HepG2 (cell line): ENCODE data around the gene DPP7. TPM values are rescaled to one million over a fixed set of nuclear protein-coding genes. Genes with fewer than 3 reads are reported as not detected.

Experiments used
- CREM ChIP-seq, 2 experiments: sonication (generic) in 1 of 2; formaldehyde crosslinking in 1 of 2; IDR thresholded peaks; 2 replicates each; pipeline versions ENCODE4 v1.4.0 to v1.6.1; 2016 to 2020; ENCODE audit warnings: antibody characterized with exemption in 1 of 2, mild to moderate bottlenecking in 1 of 2, missing genetic modification reagents in 1 of 2
- EED ChIP-seq: sonication (generic); formaldehyde crosslinking; IDR thresholded peaks from 2 replicates; pipeline ENCODE4 v1.5.0; 2020; ENCODE audit warnings: mild to moderate bottlenecking, missing genetic modification reagents
- HNRNPLL ChIP-seq: fragments of 200-400 bp; formaldehyde crosslinking; IDR thresholded peaks from 2 replicates; pipeline ENCODE4 v1.6.1; 2017; ENCODE audit warnings: mild to moderate bottlenecking, low read depth, low read length; ENCODE audit not compliant: poor library complexity, severe bottlenecking
- IRF2 ChIP-seq: IDR thresholded peaks from 2 replicates; pipeline ENCODE4 v1.6.1; 2018; ENCODE audit warnings: missing genetic modification reagents, missing compliant biosample characterization
- NKX3-1 ChIP-seq: sonication (generic); formaldehyde crosslinking; IDR thresholded peaks from 2 replicates; pipeline ENCODE4 v1.5.0; 2020; ENCODE audit warnings: missing genetic modification reagents
- PBX2 ChIP-seq: IDR thresholded peaks from 2 replicates; pipeline ENCODE4 v1.6.1; 2016; ENCODE audit warnings: control low read depth
- PHF21A ChIP-seq: sonication (generic); formaldehyde crosslinking; IDR thresholded peaks from 2 replicates; pipeline ENCODE4 v1.5.0; 2020; ENCODE audit warnings: mild to moderate bottlenecking, missing genetic modification reagents
- ZBTB38 ChIP-seq: sonication (generic); formaldehyde crosslinking; IDR thresholded peaks from 2 replicates; pipeline ENCODE4 v1.5.1; 2020; ENCODE audit warnings: mild to moderate bottlenecking, missing genetic modification reagents
- ZMAT3 ChIP-seq: sonication (generic); formaldehyde crosslinking; conservative IDR thresholded peaks from 2 replicates; pipeline ENCODE4 v1.7.0; 2021; ENCODE audit warnings: missing genetic modification reagents
- ZNF280D ChIP-seq: sonication (generic); formaldehyde crosslinking; IDR thresholded peaks from 2 replicates; pipeline ENCODE4 v1.5.1; 2020; ENCODE audit warnings: mild to moderate bottlenecking, missing genetic modification reagents
- ZNF30 ChIP-seq: sonication (generic); formaldehyde crosslinking; IDR thresholded peaks from 2 replicates; pipeline ENCODE4 v1.5.0; 2020; ENCODE audit warnings: mild to moderate bottlenecking, missing genetic modification reagents
- ZNF430 ChIP-seq: sonication (generic); formaldehyde crosslinking; IDR thresholded peaks from 2 replicates; pipeline ENCODE4 v1.9.0; 2021; ENCODE audit warnings: mild to moderate bottlenecking, missing genetic modification reagents
- ZNF550 ChIP-seq: sonication (generic); formaldehyde crosslinking; IDR thresholded peaks from 2 replicates; pipeline ENCODE4 v1.4.0; 2020; ENCODE audit warnings: mild to moderate bottlenecking, missing genetic modification reagents, borderline replicate concordance
- ZNF564 ChIP-seq: sonication (generic); formaldehyde crosslinking; IDR thresholded peaks from 2 replicates; pipeline ENCODE4 v1.8.1; 2023; ENCODE audit warnings: mild to moderate bottlenecking, missing genetic modification reagents
- ZNF572 ChIP-seq: sonication (generic); formaldehyde crosslinking; IDR thresholded peaks from 2 replicates; pipeline ENCODE4 v1.5.1; 2020; ENCODE audit warnings: mild to moderate bottlenecking, missing genetic modification reagents
- ZNF605 ChIP-seq: sonication (generic); formaldehyde crosslinking; IDR thresholded peaks from 2 replicates; pipeline ENCODE4 v1.8.0; 2022; ENCODE audit warnings: mild to moderate bottlenecking, missing genetic modification reagents
- ZNF740 ChIP-seq: sonication (generic); formaldehyde crosslinking; IDR thresholded peaks from 2 replicates; pipeline ENCODE4 v1.4.0; 2020; ENCODE audit warnings: missing genetic modification reagents
- polyA plus RNA-seq, 8 experiments: library from polyadenylated mRNA; depleted of rRNA in 3 of 8; stranded (reverse) in 7 of 8; unstranded in 1 of 8; fragments of >200 nt; fragmentation: Illumina TruSeq in 4 of 8; extraction: Trizol in 4 of 8; gene quantifications; 2 replicates each; pipeline versions ENCODE4 v1.2.1 to v1.2.3, GENCODE V29; 2011 to 2016; ENCODE audit warnings: low read depth in 4 of 8, missing spikeins in 1 of 8, mixed read lengths in 1 of 8; ENCODE audit not compliant: insufficient read depth in 1 of 8
- total RNA-seq, 5 experiments: library from RNA; depleted of rRNA; stranded (reverse); fragments of >200 nt; fragmentation: Illumina TruSeq; extraction: Trizol; gene quantifications; 2 replicates each; pipeline ENCODE4 v1.2.3, GENCODE V29; 2016; ENCODE audit warnings: low read depth in 1 of 5
- TF ChIP-seq, protein P1 (sequence below): sonication (generic); formaldehyde crosslinking; IDR thresholded peaks from 2 replicates; pipeline ENCODE4 v1.4.0; 2020; ENCODE audit warnings: missing genetic modification reagents
- TF ChIP-seq, protein P2 (sequence below): sonication (generic); formaldehyde crosslinking; IDR thresholded peaks from 2 replicates; pipeline ENCODE4 v1.4.0; 2020; ENCODE audit warnings: mild to moderate bottlenecking, missing genetic modification reagents

Gene DPP7
- total and polyA plus RNA-seq, 2 of the 13 experiments (the other 11 are each of a cell fraction or from before 2014, with no cell fraction given), result 1.2 to 4.5 TPM

DNA sequence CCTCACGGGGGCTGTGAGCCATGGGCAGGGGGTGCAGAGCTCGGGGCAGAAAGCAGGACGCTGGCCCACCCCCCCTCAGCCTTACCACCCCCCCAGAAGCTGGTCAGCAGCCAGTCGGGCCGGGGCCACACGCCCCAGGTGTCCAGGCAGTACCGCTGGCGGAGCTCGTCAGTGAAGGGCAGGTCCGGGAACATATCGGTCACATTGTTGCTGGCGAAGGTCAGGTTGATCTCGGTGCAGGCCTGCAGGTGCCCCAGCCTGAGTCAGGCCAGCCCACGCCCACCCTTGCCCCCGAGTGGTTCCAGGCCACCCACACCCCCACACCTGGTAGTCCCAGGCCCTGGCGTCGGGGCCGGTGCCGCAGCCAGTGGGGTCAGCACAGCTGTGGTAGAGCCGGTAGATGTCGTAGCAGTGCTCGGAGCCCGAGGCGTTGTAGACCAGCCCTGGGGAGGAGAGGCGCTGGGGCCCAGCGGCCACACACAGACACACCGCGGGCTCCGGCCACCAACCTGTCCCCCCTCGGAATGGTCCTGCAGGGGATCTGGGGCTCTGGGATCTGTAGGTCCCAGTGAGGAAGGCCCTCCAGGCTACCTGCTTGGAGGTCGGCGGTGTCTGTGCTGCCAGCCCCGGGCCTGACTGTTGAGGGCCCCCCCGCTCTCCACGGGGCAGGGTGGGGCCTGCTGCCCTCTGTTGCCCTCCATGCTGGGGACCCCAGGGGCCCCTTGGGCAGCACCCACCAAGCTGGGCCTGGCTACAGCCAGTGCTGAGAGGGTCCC, 2.6 kb downstream of the DPP7 start (continued):
- TF ChIP-seq PBX2 (CRISPR knock-in tag), result no peak
- TF ChIP-seq CREM (IDR thresholded peaks at IDR 0.05), result 0 out of 2 replicates have a peak, but pooled peaks have one; percentile 5
- no peak for TF ChIP-seq CREM (CRISPR knock-in tag; IDR thresholded peaks at IDR 0.05)
- peak; percentile 19; the same call in 1 of the 2 replicates for TF ChIP-seq ZBTB38 (CRISPR knock-in tag)
- 0 out of 2 replicates have a peak, but pooled peaks have one; percentile 44 for TF ChIP-seq PHF21A (CRISPR knock-in tag)
- peak; percentile 75 for TF ChIP-seq HNRNPLL
- TF ChIP-seq, protein P1, sequence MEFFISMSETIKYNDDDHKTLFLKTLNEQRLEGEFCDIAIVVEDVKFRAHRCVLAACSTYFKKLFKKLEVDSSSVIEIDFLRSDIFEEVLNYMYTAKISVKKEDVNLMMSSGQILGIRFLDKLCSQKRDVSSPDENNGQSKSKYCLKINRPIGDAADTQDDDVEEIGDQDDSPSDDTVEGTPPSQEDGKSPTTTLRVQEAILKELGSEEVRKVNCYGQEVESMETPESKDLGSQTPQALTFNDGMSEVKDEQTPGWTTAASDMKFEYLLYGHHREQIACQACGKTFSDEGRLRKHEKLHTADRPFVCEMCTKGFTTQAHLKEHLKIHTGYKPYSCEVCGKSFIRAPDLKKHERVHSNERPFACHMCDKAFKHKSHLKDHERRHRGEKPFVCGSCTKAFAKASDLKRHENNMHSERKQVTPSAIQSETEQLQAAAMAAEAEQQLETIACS (CRISPR knock-in tag), result no peak
- no peak; the same call in 1 of the 2 replicates for TF ChIP-seq EED (CRISPR knock-in tag)
- TF ChIP-seq ZNF564 (CRISPR knock-in tag), result peak; percentile 61; the same call in 1 of the 2 replicates
- TF ChIP-seq ZNF430 (CRISPR knock-in tag), result peak; percentile 69; the same call in 1 of the 2 replicates
- TF ChIP-seq ZNF280D (CRISPR knock-in tag), result peak; percentile 50; the same call in 1 of the 2 replicates
- TF ChIP-seq, protein P2, sequence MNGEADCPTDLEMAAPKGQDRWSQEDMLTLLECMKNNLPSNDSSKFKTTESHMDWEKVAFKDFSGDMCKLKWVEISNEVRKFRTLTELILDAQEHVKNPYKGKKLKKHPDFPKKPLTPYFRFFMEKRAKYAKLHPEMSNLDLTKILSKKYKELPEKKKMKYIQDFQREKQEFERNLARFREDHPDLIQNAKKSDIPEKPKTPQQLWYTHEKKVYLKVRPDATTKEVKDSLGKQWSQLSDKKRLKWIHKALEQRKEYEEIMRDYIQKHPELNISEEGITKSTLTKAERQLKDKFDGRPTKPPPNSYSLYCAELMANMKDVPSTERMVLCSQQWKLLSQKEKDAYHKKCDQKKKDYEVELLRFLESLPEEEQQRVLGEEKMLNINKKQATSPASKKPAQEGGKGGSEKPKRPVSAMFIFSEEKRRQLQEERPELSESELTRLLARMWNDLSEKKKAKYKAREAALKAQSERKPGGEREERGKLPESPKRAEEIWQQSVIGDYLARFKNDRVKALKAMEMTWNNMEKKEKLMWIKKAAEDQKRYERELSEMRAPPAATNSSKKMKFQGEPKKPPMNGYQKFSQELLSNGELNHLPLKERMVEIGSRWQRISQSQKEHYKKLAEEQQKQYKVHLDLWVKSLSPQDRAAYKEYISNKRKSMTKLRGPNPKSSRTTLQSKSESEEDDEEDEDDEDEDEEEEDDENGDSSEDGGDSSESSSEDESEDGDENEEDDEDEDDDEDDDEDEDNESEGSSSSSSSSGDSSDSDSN (CRISPR knock-in tag), result peak; percentile 86
- TF ChIP-seq ZNF740 (CRISPR knock-in tag), result 0 out of 2 replicates have a peak, but pooled peaks have one; percentile 41
- TF ChIP-seq ZNF605 (CRISPR knock-in tag), result 0 out of 2 replicates have a peak, but pooled peaks have one; percentile 53
- TF ChIP-seq ZMAT3 (CRISPR knock-in tag), result peak; percentile 21; the same call in 1 of the 2 replicates
- no peak for TF ChIP-seq IRF2
- TF ChIP-seq ZNF572 (CRISPR knock-in tag), result 0 out of 2 replicates have a peak, but pooled peaks have one; percentile 56
- no peak for TF ChIP-seq NKX3-1 (CRISPR knock-in tag)
- no peak for TF ChIP-seq ZNF30
- TF ChIP-seq ZNF550, result 0 out of 2 replicates have a peak, but pooled peaks have one; percentile 38
